ENCODE data around the gene UBE3B.

GRCh38 chr12:109558374-109559199, 81.2 kb downstream of the UBE3B start:
- TF ChIP-seq CTCF (IDR thresholded peaks at IDR 0.05; ENCODE audit: low read depth, low read length), result no peak
- TF ChIP-seq POLR2A (IDR thresholded peaks at IDR 0.05; ENCODE audit: extremely low read depth, insufficient read length), result no peak
- TF ChIP-seq MYC (IDR thresholded peaks at IDR 0.05; ENCODE audit: low read depth, low read length), result no peak

All from NB4 (cell line).